HCT116 (cell line): ENCODE measurements around the gene STH. TPM values are rescaled to one million over a fixed set of nuclear protein-coding genes. Genes with fewer than 3 reads are reported as not detected.

Experiments
- ATAC-seq: fragments of 200-7000 bp; cut with Tn5 transposase; 2 replicates; pipeline ENCODE4 v1.9.1; 2020; ENCODE audit warnings: mild to moderate bottlenecking, moderate library complexity
- BruUV-seq: library from RNA; stranded (reverse); fragments of 400-500 nt; replicated peaks from 2 replicates; lab custom pipeline; 2021; lab: Mats Ljungman, UMichigan
- CTCF ChIA-PET: fragments of 300-600 bp; sonication (Branson Sonifier 250); formaldehyde crosslinking; loops from one replicate; lab custom pipeline; 2021; ENCODE audit warnings: antibody characterized with exemption; lab: Charles Lee
- POLR2A ChIA-PET: fragments of 300-600, 350-600 bp; sonication (Branson Sonifier 250); formaldehyde crosslinking; loops from one replicate; lab custom pipeline; 2021; ENCODE audit warnings: antibody characterized with exemption; lab: Charles Lee
- RAD21 ChIA-PET, 2 experiments: fragments of 300-600 bp; sonication (Branson Sonifier 250); formaldehyde crosslinking; loops; one replicate each; lab custom pipeline; 2023; ENCODE audit warnings: low total read pairs in 2 of 2; ENCODE audit not compliant: uncharacterized antibody in 2 of 2, unreplicated experiment in 2 of 2, low non-redundant PET in 1 of 2; lab: Charles Lee
- DNase-seq: peaks from one replicate; pipeline ENCODE4 v3.0.0-alpha.2; 2010; ENCODE audit warnings: low read depth, low spot score
- H2AFZ ChIP-seq: fragments of 200-600 bp; shearing (Covaris generic), sonication (generic); 2 replicates; pipeline ENCODE4 v1.6.1; 2017; ENCODE audit warnings: low read depth, mixed run types, mixed read lengths, antibody characterized with exemption, low read length; ENCODE audit not compliant: poor library complexity, severe bottlenecking
- H3K27ac ChIP-seq: 2 replicates; pipeline ENCODE4 v1.5.1; 2012; ENCODE audit warnings: low read depth, low read length
- H3K27me3 ChIP-seq: fragments of 200-600 bp; sonication (generic); 2 replicates; pipeline ENCODE4 v1.6.1; 2016; ENCODE audit warnings: mixed run types, low read length, mixed read lengths; ENCODE audit not compliant: insufficient read depth
- H3K36me3 ChIP-seq, 2 experiments: fragments of 200-500 bp in 1 of 2; fragments of 200-600 bp in 1 of 2; sonication (Bioruptor generic) in 1 of 2; sonication (generic) in 1 of 2; 2 replicates each; pipeline versions ENCODE4 v1.5.1 to v1.6.1; 2014 to 2016; ENCODE audit warnings: low read length in 2 of 2, inconsistent platforms in 1 of 2, mixed read lengths in 1 of 2, mixed run types in 1 of 2; ENCODE audit not compliant: insufficient read depth in 2 of 2, control insufficient read depth in 1 of 2
- H3K4me1 ChIP-seq, 2 experiments: fragments of 200-600 bp in 1 of 2; sonication (generic) in 1 of 2; 2 replicates each; pipeline versions ENCODE4 v1.5.1 to v1.6.1; 2012 to 2017; ENCODE audit warnings: low read length in 2 of 2, inconsistent platforms in 1 of 2, mild to moderate bottlenecking in 1 of 2, mixed read lengths in 1 of 2, mixed run types in 1 of 2, moderate library complexity in 1 of 2; ENCODE audit not compliant: insufficient read depth in 2 of 2, control insufficient read depth in 1 of 2
- H3K4me2 ChIP-seq: fragments of 200-600 bp; sonication (generic); 2 replicates; pipeline ENCODE4 v1.6.1; 2017; ENCODE audit warnings: mixed run types, low read length, mixed read lengths
- H3K4me3 ChIP-seq, 2 experiments: fragments of 200-600 bp in 1 of 2; sonication (generic) in 1 of 2; replicated peaks in 1 of 2; 2 replicates each; pipeline ENCODE4 v1.5.1; 2011 to 2016; ENCODE audit warnings: low read length in 2 of 2, control low read depth in 1 of 2, low read depth in 1 of 2, mild to moderate bottlenecking in 1 of 2, mixed read lengths in 1 of 2, mixed run types in 1 of 2
- H3K79me2 ChIP-seq: fragments of 200-600 bp; sonication (generic); 2 replicates; pipeline ENCODE4 v1.6.1; 2017; ENCODE audit warnings: mild to moderate bottlenecking, mixed run types, low read length, moderate library complexity, mixed read lengths; ENCODE audit not compliant: insufficient read depth
- H3K9ac ChIP-seq: fragments of 200-600 bp; sonication (generic); 2 replicates; pipeline ENCODE4 v1.6.1; 2016; ENCODE audit warnings: low read length, mixed read lengths
- H3K9me2 ChIP-seq: fragments of 200-600 bp; sonication (generic), shearing (Covaris generic); 2 replicates; pipeline ENCODE4 v1.6.1; 2017; ENCODE audit warnings: mixed run types, mild to moderate bottlenecking, moderate library complexity; ENCODE audit not compliant: insufficient read depth
- H3K9me3 ChIP-seq, 2 experiments: fragments of 200-500 bp in 1 of 2; fragments of 200-600 bp in 1 of 2; sonication (Bioruptor generic) in 1 of 2; sonication (generic) in 1 of 2; 2 replicates each; pipeline ENCODE4 v1.6.1; 2014 to 2017; ENCODE audit warnings: low read length in 2 of 2, mixed read lengths in 2 of 2, inconsistent platforms in 1 of 2, low read depth in 1 of 2, mild to moderate bottlenecking in 1 of 2, mixed run types in 1 of 2, moderate library complexity in 1 of 2; ENCODE audit not compliant: control insufficient read depth in 1 of 2, insufficient read depth in 1 of 2
- H4K20me1 ChIP-seq: fragments of 200-600 bp; sonication (generic), shearing (Covaris generic); 2 replicates; pipeline ENCODE4 v1.6.1; 2017; ENCODE audit warnings: mixed run types, mild to moderate bottlenecking, moderate library complexity; ENCODE audit not compliant: insufficient read depth
- ATF3 ChIP-seq: IDR thresholded peaks from 2 replicates; pipeline ENCODE4 v1.6.1; 2012
- EGR1 ChIP-seq: IDR thresholded peaks from 2 replicates; pipeline ENCODE4 v1.6.1; 2012; ENCODE audit warnings: low read depth
- EZH2 ChIP-seq: fragments of 200-600 bp; sonication (generic); IDR thresholded peaks from 2 replicates; pipeline ENCODE4 v1.6.1; 2017; ENCODE audit warnings: antibody characterized with exemption, mixed run types
- MAX ChIP-seq: IDR thresholded peaks from 2 replicates; pipeline ENCODE4 v1.6.1; 2012
- RAD21 ChIP-seq: IDR thresholded peaks from 2 replicates; pipeline ENCODE4 v1.6.1; 2012; ENCODE audit warnings: low read depth, mild to moderate bottlenecking
- REST ChIP-seq: IDR thresholded peaks from 2 replicates; pipeline ENCODE4 v1.6.1; 2012; ENCODE audit warnings: low read depth
- TCF7L2 ChIP-seq: IDR thresholded peaks from 2 replicates; pipeline ENCODE4 v1.7.0; 2011; ENCODE audit warnings: borderline replicate concordance, inconsistent platforms; ENCODE audit not compliant: insufficient read depth, insufficient read length; ENCODE audit errors: extremely low read depth
- ZBTB33 ChIP-seq: IDR thresholded peaks from 2 replicates; pipeline ENCODE4 v1.6.1; 2011; ENCODE audit warnings: mild to moderate bottlenecking, low read length, moderate library complexity; ENCODE audit not compliant: insufficient replicate concordance; ENCODE audit errors: extremely low read depth
- intact Hi-C: fragments of 100-400 bp; cut with micrococcal nuclease; formaldehyde crosslinking; loops from 2 replicates; pipeline ENCODE4 v1.10.0; 2022
- total RNA-seq: library from RNA; stranded (reverse); gene quantifications from one replicate; pipeline ENCODE4 v1.2.1, GENCODE V29; 2021; ENCODE audit not compliant: unreplicated experiment

The STH gene
- total RNA-seq, 1 experiment from 2014 or later: not detected

- ChIA-PET CTCF (interaction anchor here (1.1 kb wide), 1 partner anchor 13 kb away, joined by 4 read pairs; no protein-coding TSS in a partner anchor), POLR2A (no interaction called here), RAD21 (no interaction called here)
- Histone ChIP-seq H4K20me1 (no peaks in the 10 kb centered on the region), H3K4me3 (no peak overlapping the region), H3K27ac (no peak overlapping the region), H3K4me1 (no peaks in the 10 kb centered on the region), H3K9ac (no peak overlapping the region), H2AFZ (no peak overlapping the region), H3K36me3 (no peaks in the 10 kb centered on the region), H3K4me2 (no peak overlapping the region), H3K27me3 (no peaks in the 10 kb centered on the region), H3K9me2 (no peaks in the 10 kb centered on the region), H3K9me3 (no peaks in the 10 kb centered on the region), H3K79me2 (no peaks in the 10 kb centered on the region)
- intact Hi-C loops: no loop called here
- ATAC-seq: no peak
- no peak for TF ChIP-seq ATF3
- TF ChIP-seq REST: no peak
- no peak for TF ChIP-seq TCF7L2
- no peak for TF ChIP-seq RAD21
- TF ChIP-seq EZH2: no peak
- no peak for TF ChIP-seq ZBTB33
- TF ChIP-seq MAX: no peak
- no peak for TF ChIP-seq EGR1
- no TSS peak for BruUV-seq
- DNase-seq: no peak
Measured at GRCh38 chr17:45973946-45974859, 24.8 kb upstream of the STH start.
